IMR-90 (cell line): ENCODE measurements around the gene CACNA1F. TPM values are rescaled to one million over a fixed set of nuclear protein-coding genes. Genes with fewer than 3 reads are reported as not detected.

ENCODE experiments used
- ATAC-seq: fragments of 200-7000 bp; cut with Tn5 transposase; 2 replicates; pipeline ENCODE4 v1.9.1; 2020; ENCODE audit warnings: low read depth, mild to moderate bottlenecking, moderate library complexity
- BruUV-seq: library from RNA; stranded (reverse); fragments of 400-500 nt; replicated peaks from 2 replicates; lab custom pipeline; 2021; lab: Mats Ljungman, UMichigan
- CTCF ChIA-PET: fragments of 300-600 bp; formaldehyde crosslinking; extraction: SDS; loops from one replicate; lab custom pipeline; 2021; ENCODE audit warnings: antibody characterized with exemption; lab: Yijun Ruan, JAX
- POLR2A ChIA-PET: fragments of 300-600 bp; sonication (Branson Sonifier 250); formaldehyde crosslinking; loops from one replicate; lab custom pipeline; 2022; ENCODE audit warnings: antibody characterized with exemption; ENCODE audit not compliant: unreplicated experiment; lab: Charles Lee
- DNase-seq: peaks from one replicate; pipeline ENCODE4 v3.0.0; 2013
- H2AFZ ChIP-seq: replicated peaks from 2 replicates; pipeline ENCODE3; 2013; ENCODE audit warnings: low read length, mild to moderate bottlenecking; ENCODE audit not compliant: poor library complexity
- H2AK5ac ChIP-seq: 2 replicates; pipeline ENCODE4 v1.6.1; 2013; ENCODE audit warnings: low read depth, low read length, inconsistent platforms
- H2AK9ac ChIP-seq: replicated peaks from 2 replicates; pipeline ENCODE3; 2013; ENCODE audit warnings: mild to moderate bottlenecking, low read depth, low read length, moderate library complexity; ENCODE audit not compliant: poor library complexity
- H2BK120ac ChIP-seq: 2 replicates; pipeline ENCODE4 v1.6.1; 2013; ENCODE audit warnings: low read depth, low read length, inconsistent platforms
- H2BK15ac ChIP-seq: 3 replicates; pipeline ENCODE4 v1.6.1; 2013; ENCODE audit warnings: low read depth, low read length, inconsistent platforms
- H2BK20ac ChIP-seq: 2 replicates; pipeline ENCODE4 v1.6.1; 2013; ENCODE audit warnings: low read depth, mild to moderate bottlenecking, inconsistent platforms, low read length, moderate library complexity
- H2BK5ac ChIP-seq: 2 replicates; pipeline ENCODE4 v1.6.1; 2013; ENCODE audit warnings: mild to moderate bottlenecking, low read depth, low read length, inconsistent platforms; ENCODE audit not compliant: poor library complexity, severe bottlenecking
- H3K14ac ChIP-seq: replicated peaks from 2 replicates; pipeline ENCODE4 v1.6.1; 2013; ENCODE audit warnings: low read depth, low read length, inconsistent platforms
- H3K18ac ChIP-seq: 2 replicates; pipeline ENCODE4 v1.6.1; 2013; ENCODE audit warnings: low read depth, low read length, control low read depth
- H3K23ac ChIP-seq: 2 replicates; pipeline ENCODE4 v1.6.1; 2013; ENCODE audit warnings: low read depth, low read length, inconsistent platforms
- H3K27ac ChIP-seq: 2 replicates; pipeline ENCODE4 v1.5.1; 2013; ENCODE audit warnings: mild to moderate bottlenecking, control low read depth, low read length; ENCODE audit not compliant: insufficient read depth
- H3K27me3 ChIP-seq: 2 replicates; pipeline ENCODE4 v1.6.1; 2013; ENCODE audit warnings: low read length; ENCODE audit not compliant: control insufficient read depth, insufficient read depth
- H3K36me3 ChIP-seq: 2 replicates; pipeline ENCODE4 v1.6.1; 2013; ENCODE audit warnings: low read length, mixed read lengths; ENCODE audit not compliant: control insufficient read depth, insufficient read depth
- H3K4ac ChIP-seq: 2 replicates; pipeline ENCODE4 v1.6.1; 2013; ENCODE audit warnings: low read depth, low read length, inconsistent platforms
- H3K4me1 ChIP-seq: 2 replicates; pipeline ENCODE4 v1.6.1; 2013; ENCODE audit warnings: low read length, mixed read lengths; ENCODE audit not compliant: control insufficient read depth, insufficient read depth
- H3K4me2 ChIP-seq: 2 replicates; pipeline ENCODE4 v1.6.1; 2013; ENCODE audit warnings: low read depth, mild to moderate bottlenecking, control low read depth, low read length, moderate library complexity
- H3K4me3 ChIP-seq: 2 replicates; pipeline ENCODE4 v1.5.1; 2013; ENCODE audit warnings: low read depth, mild to moderate bottlenecking, control low read depth, low read length, moderate library complexity; ENCODE audit not compliant: insufficient read depth
- H3K56ac ChIP-seq: 2 replicates; pipeline ENCODE4 v1.6.1; 2013; ENCODE audit warnings: low read length, inconsistent platforms; ENCODE audit not compliant: insufficient read depth; ENCODE audit errors: extremely low read depth
- H3K79me1 ChIP-seq, 2 experiments: 2 replicates each; pipeline ENCODE4 v1.6.1; 2013; ENCODE audit warnings: low read length in 2 of 2, inconsistent platforms in 1 of 2, low read depth in 1 of 2
- H3K9ac ChIP-seq: 2 replicates; pipeline ENCODE4 v1.6.1; 2013; ENCODE audit warnings: low read depth, low read length, control low read depth
- H3K9me1 ChIP-seq: 2 replicates; pipeline ENCODE4 v1.6.1; 2013; ENCODE audit warnings: low read length, inconsistent platforms; ENCODE audit not compliant: insufficient read depth
- H3K9me3 ChIP-seq: 2 replicates; pipeline ENCODE4 v1.6.1; 2013; ENCODE audit warnings: low read length; ENCODE audit not compliant: control insufficient read depth, insufficient read depth
- H4K20me1 ChIP-seq: 2 replicates; pipeline ENCODE4 v1.6.1; 2013; ENCODE audit warnings: low read length, inconsistent platforms; ENCODE audit not compliant: insufficient read depth
- H4K5ac ChIP-seq: 2 replicates; pipeline ENCODE4 v1.6.1; 2013; ENCODE audit warnings: mild to moderate bottlenecking, low read depth, low read length, control low read depth
- H4K8ac ChIP-seq, 2 experiments: 2 replicates each; pipeline ENCODE4 v1.6.1; 2013; ENCODE audit warnings: low read depth in 2 of 2, low read length in 2 of 2, control low read depth in 1 of 2, inconsistent platforms in 1 of 2
- H4K91ac ChIP-seq: 2 replicates; pipeline ENCODE4 v1.6.1; 2013; ENCODE audit warnings: low read depth, low read length, inconsistent platforms; ENCODE audit not compliant: insufficient read depth
- BHLHE40 ChIP-seq: fragments of 150-350 bp; IDR thresholded peaks from 2 replicates; pipeline ENCODE4 v1.6.1; 2016; ENCODE audit warnings: mild to moderate bottlenecking, low read depth, low read length
- CEBPB ChIP-seq: IDR thresholded peaks from 2 replicates; pipeline ENCODE4 v1.6.1; 2012; ENCODE audit warnings: low read depth, low read length, improper control_type of control experiment
- CHD1 ChIP-seq: IDR thresholded peaks from 2 replicates; pipeline ENCODE4 v1.6.1; 2012; ENCODE audit warnings: low read depth, low read length, improper control_type of control experiment
- FOS ChIP-seq: fragments of 150-350 bp; IDR thresholded peaks from 2 replicates; pipeline ENCODE4 v1.6.1; 2016; ENCODE audit warnings: low read depth, low read length
- MAFK ChIP-seq: IDR thresholded peaks from 2 replicates; pipeline ENCODE4 v1.6.1; 2012; ENCODE audit warnings: low read depth, low read length, improper control_type of control experiment
- MAZ ChIP-seq: IDR thresholded peaks from 2 replicates; pipeline ENCODE4 v1.6.1; 2012; ENCODE audit warnings: low read depth, mild to moderate bottlenecking, low read length, improper control_type of control experiment, moderate library complexity, borderline replicate concordance
- MXI1 ChIP-seq: IDR thresholded peaks from 2 replicates; pipeline ENCODE4 v1.6.1; 2012; ENCODE audit warnings: low read depth, mild to moderate bottlenecking, low read length, moderate library complexity, borderline replicate concordance
- NFE2L2 ChIP-seq: fragments of 150-350 bp; IDR thresholded peaks from 2 replicates; pipeline ENCODE4 v1.6.1; 2016; ENCODE audit warnings: low read depth, mild to moderate bottlenecking, low read length
- POLR2A ChIP-seq: IDR thresholded peaks from 2 replicates; pipeline ENCODE4 v1.6.1; 2012; ENCODE audit warnings: mild to moderate bottlenecking, low read depth, low read length
- RAD21 ChIP-seq: IDR thresholded peaks from 2 replicates; pipeline ENCODE4 v1.6.1; 2012; ENCODE audit warnings: low read length, improper control_type of control experiment
- RCOR1 ChIP-seq: IDR thresholded peaks from 2 replicates; pipeline ENCODE4 v1.6.1; 2012; ENCODE audit warnings: mild to moderate bottlenecking, low read length, improper control_type of control experiment; ENCODE audit not compliant: insufficient replicate concordance
- SMC3 ChIP-seq: fragments of 150-350 bp; IDR thresholded peaks from 2 replicates; pipeline ENCODE4 v1.6.1; 2016; ENCODE audit warnings: low read depth, mild to moderate bottlenecking, antibody characterized with exemption, low read length, moderate library complexity
- USF2 ChIP-seq: fragments of 150-350 bp; IDR thresholded peaks from 2 replicates; pipeline ENCODE4 v1.6.1; 2017; ENCODE audit warnings: mild to moderate bottlenecking, antibody characterized with exemption, low read length, low read depth
- WGBS, 2 experiments: methylation state at CpG; one replicate each; pipeline versions ENCODE4 v1.1.5 to v1.1.7; 2013; ENCODE audit warnings: missing lambda C conversion rate in 2 of 2; ENCODE audit not compliant: insufficient read length in 1 of 2; ENCODE audit errors: extremely low coverage in 2 of 2; 5-methylcytosine and 5-hydroxymethylcytosine counted together
- dilution Hi-C: fragments of 300-500 bp; cut with HindIII; formaldehyde crosslinking; loops from one replicate; pipeline ENCODE4 v1.14.3; 2018; ENCODE audit warnings: low sequenced_read_pairs; ENCODE audit not compliant: unreplicated experiment
- in situ Hi-C: fragments of 300-500 bp; cut with MboI; formaldehyde crosslinking; loops from 3 replicates; pipeline ENCODE4 v1.14.3; 2019; ENCODE audit warnings: low sequenced_read_pairs, inconsistent platforms, mixed read lengths
- intact Hi-C: fragments of 100-400 bp; cut with micrococcal nuclease; formaldehyde crosslinking; loops from 2 replicates; pipeline ENCODE4 v1.10.0; 2022
- polyA plus RNA-seq, 3 experiments: library from polyadenylated mRNA; depleted of rRNA; stranded (reverse); fragments of >200 nt; gene quantifications; 2 replicates each; pipeline ENCODE4 v1.2.3, GENCODE V29; 2012; ENCODE audit warnings: low replicate concordance in 1 of 3
- total RNA-seq: library from RNA; depleted of rRNA; stranded (reverse); fragments of >200 nt; gene quantifications from 2 replicates; pipeline ENCODE4 v1.2.3, GENCODE V29; 2012

CACNA1F gene
- total and polyA plus RNA-seq, 2 of the 4 experiments (the other 2 are of a cell fraction) = not detected

DNA sequence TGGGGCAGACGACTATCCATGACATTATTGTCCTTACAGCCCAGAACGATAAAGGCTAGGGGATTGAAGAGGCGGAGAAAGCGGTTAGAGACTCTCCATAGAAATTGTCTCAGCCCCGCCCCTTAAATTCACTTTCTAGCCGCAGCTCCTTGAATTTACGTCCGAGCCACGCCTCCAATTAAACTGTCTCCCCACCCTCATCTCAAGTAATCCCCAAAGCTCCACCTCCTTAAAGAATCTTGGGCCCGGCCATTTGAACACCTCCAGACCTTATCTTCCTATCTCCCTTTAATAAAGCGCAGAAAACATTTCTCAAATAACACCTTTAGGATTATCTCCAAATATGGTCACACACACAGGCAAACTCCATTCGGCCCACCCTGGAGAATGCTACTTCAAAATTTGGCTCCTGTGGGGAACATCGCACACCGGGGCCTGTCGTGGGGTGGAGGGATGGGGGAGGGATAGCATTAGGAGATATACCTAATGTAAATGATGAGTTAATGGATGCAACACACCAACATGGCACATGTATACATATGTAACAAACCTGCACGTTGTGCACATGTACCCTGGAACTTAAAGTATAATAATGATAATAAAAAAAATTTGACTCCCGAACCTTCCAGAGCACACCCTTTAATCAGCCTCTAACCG, 77.8 kb downstream of the CACNA1F start:
- no peak overlapping the region for H2BK120ac ChIP-seq
- H4K91ac ChIP-seq = peak overlapping the region; percentile 81
- no peaks in the 10 kb centered on the region for H3K9me3 ChIP-seq
- peak overlapping the region; percentile 79; the same call in 1 of the 2 replicates for H3K14ac ChIP-seq
- H3K27ac ChIP-seq = peak overlapping the region; percentile 66
- no peaks in the 10 kb centered on the region; a peak in 1 of 4 replicates for H3K79me1 ChIP-seq
- CTCF ChIA-PET = interaction anchor here (0.6 to 1.4 kb wide), 4 partner anchors 12 to 29 kb away, joined by 3 to 6 read pairs (median 3); no protein-coding TSS in a partner anchor
- DNase-seq = peak; percentile 58
- H2BK15ac ChIP-seq = no peak overlapping the region; the same call in 2 of the 3 replicates
- intact Hi-C loops (no loop called here), dilution Hi-C loops (no loop called here), in situ Hi-C loops (no loop called here)
- H3K23ac ChIP-seq = no peak overlapping the region
- POLR2A ChIA-PET = interaction anchor here (0.8 to 1.0 kb wide), 2 partner anchors 10 to 12 kb away, joined by 3 to 4 read pairs; no protein-coding TSS in a partner anchor
- peak overlapping the region; percentile 90 for H2AFZ ChIP-seq
- 49% methylated on average over 5 of the region's 18 CpGs; no CpG with 5 or more reads in 1 of the 2 experiments for WGBS, 2 experiments
- H3K4me3 ChIP-seq = peak overlapping the region; percentile 38
- H3K4me2 ChIP-seq = peak overlapping the region; percentile 81
- H3K9ac ChIP-seq = peak overlapping the region; percentile 18; the same call in 1 of the 2 replicates
- H2BK20ac ChIP-seq = no peak overlapping the region
- peak overlapping the region; percentile 81 for H2BK5ac ChIP-seq
- H3K27me3 ChIP-seq = no peaks in the 10 kb centered on the region; the same call in 1 of the 2 replicates
- no peaks in the 10 kb centered on the region for H3K9me1 ChIP-seq
- H3K4ac ChIP-seq = peak overlapping the region; percentile 85
- H4K20me1 ChIP-seq = no peaks in the 10 kb centered on the region
- H2AK9ac ChIP-seq = no peak overlapping the region
- no peaks in the 10 kb centered on the region for H3K36me3 ChIP-seq
- peak overlapping the region; percentile 60; the same call in 1 of the 2 replicates for H3K18ac ChIP-seq
- H2AK5ac ChIP-seq = no peak overlapping the region
- H3K56ac ChIP-seq = peak overlapping the region; percentile 22; the same call in 1 of the 2 replicates
- peak; percentile 36 for ATAC-seq
- H4K5ac ChIP-seq = peak overlapping the region; percentile 71
- peak overlapping the region; percentile 97 to 99 for H4K8ac ChIP-seq
- peaks cover 6% of the 10 kb centered on the region for H3K4me1 ChIP-seq
- no peak for TF ChIP-seq RCOR1
- no peak for TF ChIP-seq FOS
- TF ChIP-seq BHLHE40 = no peak
- TF ChIP-seq MAFK = no peak
- no peak for TF ChIP-seq NFE2L2
- TF ChIP-seq CHD1 = no peak
- TF ChIP-seq POLR2A = no peak
- TF ChIP-seq RAD21 = no peak
- TF ChIP-seq CEBPB = no peak
- TF ChIP-seq MAZ = no peak
- TF ChIP-seq MXI1 = no peak
- TF ChIP-seq SMC3 = no peak
- TF ChIP-seq USF2 = no peak
- BruUV-seq = no TSS peak
